Endometrial microvascular endothelial cells (primary cell): ENCODE results near the gene SURF4. TPM values are rescaled to one million over a fixed set of nuclear protein-coding genes. Genes with fewer than 3 reads are reported as not detected.
"Not testable (repeated sequence)": the region's sequence is repeated elsewhere in the genome, so short reads cannot be mapped to it uniquely, and the experiment has no call there.

Experiments used
- in situ Hi-C: cut with HindIII; loops from 2 replicates; pipeline ENCODE4 v1.10.0; 2017; ENCODE audit warnings: low sequenced_read_pairs, low pct_unique_long_range_greater_than_20kb; ENCODE audit errors: inconsistent ontology term
- total RNA-seq: library from RNA; depleted of rRNA; stranded (reverse); fragments of >200 nt; gene quantifications from one replicate; pipeline ENCODE4 v1.2.3, GENCODE V29; 2015; ENCODE audit errors: inconsistent ontology term

Gene SURF4
- total RNA-seq, 1 donor from 2014 or later = 299 TPM

DNA sequence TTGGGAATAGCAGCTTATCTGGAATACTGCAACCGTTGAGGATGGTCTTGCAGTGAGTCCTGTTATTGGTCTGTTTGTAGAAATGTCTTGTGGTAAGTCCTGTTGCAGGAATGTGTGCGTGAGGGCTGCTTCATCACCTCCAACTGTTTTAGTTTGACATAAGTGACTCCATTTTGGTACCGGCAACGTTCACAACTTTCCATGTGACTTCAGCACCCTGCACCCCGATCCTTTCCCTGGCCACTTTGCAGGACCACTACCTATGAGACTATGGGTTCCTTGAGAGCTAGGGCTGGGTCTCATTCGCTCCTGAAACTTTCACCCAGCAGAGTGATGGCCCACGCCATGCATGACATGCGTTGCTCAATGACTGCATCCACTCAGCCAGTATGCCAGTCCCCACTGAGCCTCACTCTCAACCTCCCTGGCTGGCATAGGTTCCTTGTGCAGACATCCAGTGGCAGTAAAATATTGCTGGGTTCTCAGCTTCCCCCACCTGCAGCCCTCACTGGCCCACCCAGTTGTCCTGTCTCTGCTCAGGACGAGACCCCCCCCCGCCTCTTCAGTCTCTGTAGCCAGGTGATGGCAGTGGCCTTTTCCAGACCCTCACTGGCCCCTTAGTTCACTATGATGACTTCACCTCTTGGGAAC lies 47.9 kb downstream of the SURF4 start:
- in situ Hi-C loops = no loop called here

- in situ Hi-C loops = not testable (repeated sequence)
Measured at GRCh38 chr9:133327021-133327420, 48.8 kb downstream of the SURF4 start.

GRCh38 chr9:133323991-133324703 lies 51.7 kb downstream of the SURF4 start:
- in situ Hi-C loops = no loop called here

DNA sequence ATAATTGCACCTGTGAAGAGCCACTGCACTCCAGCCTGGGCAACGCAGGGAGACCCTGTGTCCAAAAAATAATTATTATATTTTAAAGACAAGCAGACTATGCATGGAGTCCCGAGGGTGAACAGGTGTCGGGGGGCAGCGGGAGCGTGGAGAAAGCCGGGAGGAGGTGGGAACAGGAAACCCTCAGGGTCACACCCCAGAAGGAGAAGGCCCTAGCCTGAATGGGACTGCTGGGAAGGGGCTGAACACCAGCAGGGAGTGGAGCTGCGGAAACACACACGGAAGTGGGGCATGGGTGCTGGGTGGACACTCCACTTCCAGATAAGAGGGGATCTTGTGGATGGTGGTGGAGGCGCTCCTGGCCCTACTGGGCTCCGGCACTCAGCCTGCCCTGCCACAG lies 52.6 kb downstream of the SURF4 start:
- in situ Hi-C loops = no loop called here

DNA sequence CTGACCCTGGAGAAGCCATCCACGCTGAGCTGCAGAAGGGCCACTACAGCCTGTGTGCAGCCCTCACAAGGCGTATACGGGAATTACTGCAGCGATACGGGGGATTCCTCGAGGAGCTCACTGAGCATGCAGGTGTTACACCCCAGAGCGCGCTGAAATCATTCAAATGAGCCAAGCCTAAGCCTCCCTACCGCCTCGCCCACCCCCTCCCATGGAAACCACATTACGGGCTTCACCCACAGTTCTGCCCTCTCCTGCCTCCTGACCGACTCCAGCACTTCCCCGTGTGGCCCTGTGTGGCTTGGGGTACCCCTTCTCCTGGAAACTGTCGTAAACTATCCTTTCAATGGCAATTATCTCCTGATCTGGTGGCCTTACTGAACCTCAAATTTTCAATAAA lies 53.2 kb downstream of the SURF4 start:
- in situ Hi-C loops = no loop called here

DNA sequence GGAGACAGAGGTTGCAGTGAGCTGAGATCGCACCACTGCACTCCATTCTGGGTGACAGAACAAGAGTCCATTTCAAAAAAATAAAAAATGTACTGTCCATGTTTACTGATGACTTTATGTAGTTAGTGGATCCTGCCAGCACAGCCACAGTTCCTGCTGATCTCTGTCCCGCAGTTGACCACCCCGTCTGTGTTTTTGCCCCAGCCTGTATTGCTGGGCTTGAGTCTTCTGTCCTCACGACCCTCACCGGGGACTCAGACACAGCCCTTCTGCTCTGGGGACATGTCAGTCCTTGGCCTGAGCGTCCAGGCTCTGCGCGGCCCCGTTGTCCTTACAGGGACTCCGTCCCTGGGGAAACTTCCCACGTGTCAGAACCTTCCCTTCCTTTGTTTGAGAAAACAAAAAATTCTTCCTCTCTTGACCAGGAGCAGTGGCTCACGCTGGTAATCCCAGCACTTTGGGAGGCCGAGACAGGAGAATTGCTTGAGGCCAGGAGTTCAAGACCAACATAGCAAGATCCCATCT lies 54.4 kb downstream of the SURF4 start:
- in situ Hi-C loops = no loop called here

GRCh38 chr9:133320421-133320881 lies 55.4 kb downstream of the SURF4 start:
- in situ Hi-C loops = no loop called here

- in situ Hi-C loops = not testable (repeated sequence)
Measured at GRCh38 chr9:133317551-133317950, 58.3 kb downstream of the SURF4 start.

GRCh38 chr9:133315997-133316396 lies 59.9 kb downstream of the SURF4 start:
- in situ Hi-C loops = no loop called here

Other genes with a start within 250 kb of the SURF4 start
- gene GBGT1, start 212.1 kb downstream of the SURF4 start, total RNA-seq = 0.37 TPM
- gene OBP2B, start 166.8 kb downstream of the SURF4 start, total RNA-seq = not detected
- not detected for gene ABO, start 100.9 kb downstream of the SURF4 start, total RNA-seq
- 24.1 TPM for gene SURF6, start 39.9 kb downstream of the SURF4 start, total RNA-seq
- gene MED22, start 27.9 kb downstream of the SURF4 start, total RNA-seq = 20.3 TPM
- gene RPL7A, start 27.8 kb downstream of the SURF4 start, total RNA-seq = 2,760 TPM
- gene SURF1, start 19.6 kb downstream of the SURF4 start, total RNA-seq = 14.4 TPM
- 15.1 TPM for gene SURF2, start 19.5 kb downstream of the SURF4 start, total RNA-seq
- gene STKLD1, start 306 bp upstream of the SURF4 start, total RNA-seq = 0.19 TPM
- 18.7 TPM for gene REXO4, start 42.0 kb upstream of the SURF4 start, total RNA-seq
- gene ADAMTS13, start 46.3 kb upstream of the SURF4 start, total RNA-seq = 1.8 TPM
- 2.8 TPM for gene CACFD1, start 83.9 kb upstream of the SURF4 start, total RNA-seq
- 45.3 TPM for gene SLC2A6, start 103.0 kb upstream of the SURF4 start, total RNA-seq
- not detected for gene MYMK, start 148.9 kb upstream of the SURF4 start, total RNA-seq
- not detected for gene ADAMTSL2, start 158.6 kb upstream of the SURF4 start, total RNA-seq
- not detected for gene FAM163B, start 233.3 kb upstream of the SURF4 start, total RNA-seq